Measurements from ENCODE around the gene MAP3K8.

The MAP3K8 gene

GRCh38 chr10:30481603-30482002 is 47.6 kb downstream of the MAP3K8 start:
- no peak for DNase-seq
- in situ Hi-C loops (cut with HindIII; ENCODE audit: low pct_ligation_motif_present, low sequenced_read_pairs), result no loop called here
- H3K27ac ChIP-seq, result no peak overlapping the region
- H3K27me3 ChIP-seq (replicated peaks), result no peaks in the 10 kb centered on the region
- no peak overlapping the region for H3K4me3 ChIP-seq (ENCODE audit: low read depth, low read length)
- H3K36me3 ChIP-seq (replicated peaks), result no peaks in the 10 kb centered on the region
- TF ChIP-seq CTCF (IDR thresholded peaks at IDR 0.05; ENCODE audit: low read depth, low read length, missing control alignments), result no peak

- no peaks in the 10 kb centered on the region for H3K27me3 ChIP-seq (replicated peaks)
- no peaks in the 10 kb centered on the region for H3K36me3 ChIP-seq (replicated peaks)
- no peak for DNase-seq
- H3K4me3 ChIP-seq (ENCODE audit: low read depth, low read length), result no peak overlapping the region
- no peak overlapping the region for H3K27ac ChIP-seq
- TF ChIP-seq CTCF (IDR thresholded peaks at IDR 0.05; ENCODE audit: low read depth, low read length, missing control alignments), result no peak
- in situ Hi-C loops (cut with HindIII; ENCODE audit: low pct_ligation_motif_present, low sequenced_read_pairs), result no loop called here
These were observed 54.3 kb downstream of the MAP3K8 start for GRCh38 chr10:30488316-30488715.

- no peak for TF ChIP-seq CTCF (IDR thresholded peaks at IDR 0.05; ENCODE audit: low read depth, low read length, missing control alignments)
- Histone ChIP-seq H3K4me3 (ENCODE audit: low read depth, low read length) (no peak overlapping the region), H3K27me3 (replicated peaks) (no peaks in the 10 kb centered on the region), H3K36me3 (replicated peaks) (no peaks in the 10 kb centered on the region), H3K27ac (no peak overlapping the region)
- DNase-seq, result no peak
- in situ Hi-C loops (cut with HindIII; ENCODE audit: low pct_ligation_motif_present, low sequenced_read_pairs), result no loop called here
These were observed 55.4 kb downstream of the MAP3K8 start for GRCh38 chr10:30489346-30489745.

GRCh38 chr10:30490289-30491000 is 56.5 kb downstream of the MAP3K8 start:
- Histone ChIP-seq H3K36me3 (replicated peaks) (no peaks in the 10 kb centered on the region), H3K27me3 (replicated peaks) (no peaks in the 10 kb centered on the region), H3K4me3 (ENCODE audit: low read depth, low read length) (no peak overlapping the region), H3K27ac (no peak overlapping the region)
- in situ Hi-C loops (cut with HindIII; ENCODE audit: low pct_ligation_motif_present, low sequenced_read_pairs), result no loop called here
- no peak for TF ChIP-seq CTCF (IDR thresholded peaks at IDR 0.05; ENCODE audit: low read depth, low read length, missing control alignments)
- DNase-seq, result no peak

GRCh38 chr10:30491204-30491915 is 57.4 kb downstream of the MAP3K8 start:
- no peak for DNase-seq
- TF ChIP-seq CTCF (IDR thresholded peaks at IDR 0.05; ENCODE audit: low read depth, low read length, missing control alignments), result no peak
- in situ Hi-C loops (cut with HindIII; ENCODE audit: low pct_ligation_motif_present, low sequenced_read_pairs), result no loop called here
- Histone ChIP-seq H3K36me3 (replicated peaks) (no peaks in the 10 kb centered on the region), H3K4me3 (ENCODE audit: low read depth, low read length) (no peak overlapping the region), H3K27me3 (replicated peaks) (no peaks in the 10 kb centered on the region), H3K27ac (no peak overlapping the region)

Data from brain microvascular endothelial cell (primary cell).